HG03280 (cell line): ENCODE results near the gene MIPEP.
"Not testable (repeated sequence)": the region's sequence is repeated elsewhere in the genome, so short reads cannot be mapped to it uniquely, and the experiment has no call there.

ENCODE experiments used
- ATAC-seq: cut with Tn5 transposase; IDR thresholded peaks from one replicate; pipeline ENCODE4 v1.9.1; 2021; ENCODE audit warnings: mild to moderate bottlenecking, moderate library complexity; ENCODE audit not compliant: unreplicated experiment

The MIPEP gene

GRCh38 chr13:23778002-23778652 is 111.1 kb downstream of the MIPEP start:
- ATAC-seq = no peak

GRCh38 chr13:23777575-23777870 is 111.7 kb downstream of the MIPEP start:
- ATAC-seq = peak; percentile 22

- ATAC-seq = peak; percentile 97
These were observed 112.3 kb downstream of the MIPEP start for GRCh38 chr13:23776698-23777574.

GRCh38 chr13:23772717-23773116 is 116.5 kb downstream of the MIPEP start:
- ATAC-seq = no peak

GRCh38 chr13:23771956-23772355 is 117.2 kb downstream of the MIPEP start:
- no peak for ATAC-seq

DNA sequence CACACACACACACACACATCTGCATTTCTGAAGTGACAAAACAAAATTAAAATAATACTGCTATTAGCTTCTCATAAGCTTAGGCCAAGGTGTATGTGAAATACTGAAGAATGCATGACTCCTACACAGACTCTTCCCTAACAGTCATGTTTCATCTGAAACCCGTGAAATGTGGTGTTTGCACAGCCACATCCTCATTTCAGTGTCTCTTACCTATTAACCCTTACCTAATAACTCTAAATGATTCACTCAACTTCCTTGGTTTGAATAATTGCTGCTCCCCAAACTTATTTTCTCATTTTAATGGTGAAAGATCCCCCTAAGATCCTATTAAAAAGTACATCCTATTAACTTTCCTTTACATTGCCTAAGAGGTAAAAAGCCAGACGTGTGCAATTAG is 117.6 kb downstream of the MIPEP start:
- ATAC-seq = peak; percentile 80

GRCh38 chr13:23770973-23771372 is 118.2 kb downstream of the MIPEP start:
- no peak for ATAC-seq

DNA sequence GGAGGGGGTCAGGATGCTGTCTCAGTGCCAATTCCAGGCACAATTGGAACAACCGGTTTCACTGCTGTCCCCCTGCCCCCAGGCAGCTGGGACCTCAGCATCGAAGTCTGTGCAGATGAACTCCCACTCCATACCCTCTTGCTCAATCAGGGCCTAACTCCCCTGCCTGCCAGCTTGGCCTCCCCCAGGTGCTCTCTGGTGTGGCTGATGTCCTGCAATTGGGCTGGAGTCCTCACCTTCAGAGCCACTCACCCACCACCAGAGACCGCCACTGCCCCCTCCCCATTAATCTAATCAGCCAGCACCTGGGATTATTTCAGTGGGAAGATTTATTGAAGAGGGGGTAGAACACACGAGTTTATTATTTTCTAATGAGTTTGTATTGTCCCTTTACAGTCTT is 118.8 kb downstream of the MIPEP start:
- ATAC-seq = no peak

DNA sequence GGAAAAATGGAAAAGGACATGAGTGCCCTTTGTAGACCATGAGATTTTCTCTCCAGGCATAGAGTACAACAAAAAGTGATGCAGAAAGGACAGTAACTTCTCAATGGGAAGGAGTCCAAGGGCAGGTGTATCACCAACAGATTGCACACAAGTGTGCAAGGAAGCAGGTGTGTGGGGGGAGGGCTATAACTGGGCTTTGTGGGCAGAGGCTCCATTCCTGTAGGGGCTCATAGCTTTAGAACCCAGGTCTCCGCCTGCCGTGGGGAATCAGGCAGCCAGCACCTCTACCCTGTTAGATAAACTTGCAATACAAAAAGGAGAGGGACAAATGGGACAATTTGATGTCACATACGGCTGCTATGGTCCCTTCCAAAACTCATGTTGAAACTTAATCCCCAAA is 119.8 kb downstream of the MIPEP start:
- no peak for ATAC-seq

GRCh38 chr13:23767838-23768237 is 121.4 kb downstream of the MIPEP start:
- no peak for ATAC-seq

- no peak for ATAC-seq
These were observed 122.3 kb downstream of the MIPEP start for GRCh38 chr13:23766939-23767338.

GRCh38 chr13:23766283-23766682 is 122.9 kb downstream of the MIPEP start:
- ATAC-seq = no peak

GRCh38 chr13:23765531-23765930 is 123.7 kb downstream of the MIPEP start:
- ATAC-seq = no peak

DNA sequence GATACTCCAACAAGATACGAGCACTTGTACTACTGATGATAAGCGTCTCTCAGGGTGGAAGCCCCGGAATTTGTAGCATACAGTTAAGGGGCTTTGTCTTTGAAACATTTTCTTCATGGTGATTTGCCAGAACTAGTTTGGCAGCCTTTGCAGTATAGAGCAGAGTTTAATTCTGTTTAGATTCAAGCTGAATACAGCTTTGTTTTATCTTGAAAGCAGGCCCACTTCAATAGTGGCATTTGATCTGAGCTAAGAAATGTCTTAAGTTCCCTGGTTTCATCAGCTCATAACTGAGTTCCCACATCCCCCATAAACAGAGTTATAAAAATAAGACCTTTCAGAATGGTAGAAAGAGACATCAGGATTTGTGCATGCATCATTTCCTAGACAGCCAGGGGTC is 125.9 kb downstream of the MIPEP start:
- no peak for ATAC-seq

DNA sequence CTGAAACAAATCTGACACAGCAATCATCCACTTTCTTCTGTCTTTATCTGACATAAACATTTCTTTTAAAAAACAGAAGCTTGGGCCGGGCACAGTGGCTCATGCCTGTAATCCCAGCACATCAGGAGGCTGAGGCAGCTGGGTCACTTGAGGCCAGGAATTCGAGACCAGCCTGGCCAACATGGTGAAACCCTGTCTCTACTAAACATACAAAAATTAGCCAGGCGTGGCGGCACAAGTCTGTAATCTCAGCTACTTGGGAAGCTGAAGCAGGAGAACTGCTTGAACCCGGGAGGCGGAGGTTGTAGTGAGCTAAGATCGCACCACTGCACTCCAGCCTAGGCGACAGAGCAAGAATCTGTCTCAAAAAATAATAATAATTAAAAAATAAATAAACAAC is 127.4 kb downstream of the MIPEP start:
- not testable (repeated sequence) for ATAC-seq

- no peak for ATAC-seq
These were observed 129.2 kb downstream of the MIPEP start for GRCh38 chr13:23760000-23760399.

- ATAC-seq = no peak
These were observed 130.2 kb downstream of the MIPEP start for GRCh38 chr13:23758798-23759527.

DNA sequence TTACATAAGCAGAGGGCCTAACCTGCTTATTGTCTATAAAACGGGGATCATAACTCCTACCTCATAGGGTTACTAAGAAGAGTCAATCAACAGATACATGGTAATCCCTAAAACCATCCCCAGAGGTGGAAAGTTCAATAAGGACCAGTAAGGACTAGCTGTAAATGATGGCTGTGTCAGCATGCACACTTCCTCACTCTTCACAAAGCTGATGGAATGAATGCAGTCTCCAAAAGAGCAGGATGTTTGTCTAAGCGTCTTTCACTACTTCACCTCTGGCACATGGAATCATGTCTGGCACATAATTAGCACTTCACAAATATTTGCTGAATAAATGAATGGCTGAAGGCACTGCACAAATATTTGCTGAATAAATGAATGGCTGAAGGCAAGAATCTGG is 134.2 kb downstream of the MIPEP start:
- ATAC-seq = no peak

GRCh38 chr13:23754506-23754905 is 134.7 kb downstream of the MIPEP start:
- ATAC-seq = no peak

GRCh38 chr13:23753458-23753857 is 135.7 kb downstream of the MIPEP start:
- no peak for ATAC-seq

- ATAC-seq = peak; percentile 75
These were observed 136.8 kb downstream of the MIPEP start for GRCh38 chr13:23752111-23753001.
